Skeletal muscle tissue (tissue), 4 donors: ENCODE data around the gene COL5A1. TPM values are rescaled to one million over a fixed set of nuclear protein-coding genes. Genes with fewer than 3 reads are reported as not detected.

Source experiments
- H3K27ac ChIP-seq: one replicate; pipeline ENCODE4 v1.7.0; 2013; ENCODE audit warnings: mild to moderate bottlenecking, low read depth, low read length, inconsistent platforms
- H3K27me3 ChIP-seq, 3 donors: one replicate each; pipeline ENCODE4 v1.7.0; 2013; ENCODE audit warnings: low read length in 3 of 3; ENCODE audit not compliant: control insufficient read depth in 3 of 3, insufficient read depth in 3 of 3
- H3K36me3 ChIP-seq, 3 donors: one replicate each; pipeline ENCODE4 v1.7.0; 2013; ENCODE audit warnings: low read length in 3 of 3; ENCODE audit not compliant: control insufficient read depth in 3 of 3, insufficient read depth in 3 of 3
- H3K4me1 ChIP-seq, 3 donors: one replicate each; pipeline ENCODE4 v1.7.0; 2013; ENCODE audit warnings: low read length in 3 of 3, mild to moderate bottlenecking in 3 of 3; ENCODE audit not compliant: control insufficient read depth in 3 of 3, insufficient read depth in 3 of 3
- H3K4me3 ChIP-seq, 3 donors: one replicate each; pipeline ENCODE4 v1.7.0; 2013; ENCODE audit warnings: low read length in 3 of 3
- H3K9ac ChIP-seq, 3 donors: one replicate each; pipeline ENCODE4 v1.7.0; 2013; ENCODE audit warnings: low read length in 3 of 3, mild to moderate bottlenecking in 3 of 3, moderate library complexity in 2 of 3, low read depth in 1 of 3
- H3K9me3 ChIP-seq, 3 donors: one replicate each; pipeline ENCODE4 v1.7.0; 2013; ENCODE audit warnings: low read length in 3 of 3; ENCODE audit not compliant: control insufficient read depth in 3 of 3
- total RNA-seq: library from RNA; depleted of rRNA; stranded (reverse); fragments of >200 nt; gene quantifications from one replicate; pipeline ENCODE4 v1.2.3, GENCODE V29; 2014
- donor health status: Osteomylitis.

The COL5A1 gene
- total RNA-seq, 1 donor from 2014 or later = 258 TPM

- H3K27me3 ChIP-seq = peaks cover 0 to 9% (median 0%) of the 10 kb centered on the region in 3 donors
- H3K4me3 ChIP-seq = no peak overlapping the region
- no peak overlapping the region for H3K9ac ChIP-seq
- H3K27ac ChIP-seq = no peak overlapping the region
- H3K36me3 ChIP-seq = no peaks in the 10 kb centered on the region
- H3K4me1 ChIP-seq = no peaks in the 10 kb centered on the region
- H3K9me3 ChIP-seq = peaks cover 0 to 4% (median 0%) of the 10 kb centered on the region in 3 donors
Measured at GRCh38 chr9:134607971-134608370, 33.6 kb upstream of the COL5A1 start.

DNA sequence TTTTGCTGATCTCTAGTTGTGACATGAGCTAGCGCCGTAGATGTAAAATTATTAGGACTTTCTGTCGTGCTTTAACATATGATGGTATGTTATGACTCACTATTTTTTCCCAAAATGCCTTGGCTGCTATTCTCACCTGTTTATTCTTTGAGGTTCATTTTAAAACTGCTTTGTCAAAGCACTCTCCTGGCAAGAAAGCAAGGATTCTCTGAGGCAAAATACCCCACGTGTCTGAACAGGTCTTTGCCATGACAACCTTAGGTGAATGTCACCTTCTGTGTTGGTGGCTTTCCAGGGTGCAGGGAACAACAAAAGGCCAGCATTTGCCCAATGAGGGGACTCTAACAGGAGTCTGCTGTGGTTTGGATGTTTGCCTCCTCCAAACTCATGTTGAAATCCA, 30.6 kb upstream of the COL5A1 start:
- Histone ChIP-seq H3K4me1 (no peaks in the 10 kb centered on the region), H3K36me3 (no peaks in the 10 kb centered on the region), H3K9me3 (peaks cover 0 to 4% (median 0%) of the 10 kb centered on the region in 3 donors), H3K4me3 (no peak overlapping the region), H3K9ac (no peak overlapping the region), H3K27me3 (peaks cover 0 to 3% (median 0%) of the 10 kb centered on the region in 3 donors), H3K27ac (no peak overlapping the region)

GRCh38 chr9:134612309-134612708, 29.3 kb upstream of the COL5A1 start:
- H3K36me3 ChIP-seq = no peaks in the 10 kb centered on the region
- no peak overlapping the region for H3K9ac ChIP-seq
- no peak overlapping the region for H3K4me3 ChIP-seq
- H3K9me3 ChIP-seq = peaks cover 0 to 4% (median 0%) of the 10 kb centered on the region in 3 donors
- peaks cover 0 to 5% (median 0%) of the 10 kb centered on the region in 3 donors for H3K27me3 ChIP-seq
- no peak overlapping the region for H3K27ac ChIP-seq
- no peaks in the 10 kb centered on the region for H3K4me1 ChIP-seq

DNA sequence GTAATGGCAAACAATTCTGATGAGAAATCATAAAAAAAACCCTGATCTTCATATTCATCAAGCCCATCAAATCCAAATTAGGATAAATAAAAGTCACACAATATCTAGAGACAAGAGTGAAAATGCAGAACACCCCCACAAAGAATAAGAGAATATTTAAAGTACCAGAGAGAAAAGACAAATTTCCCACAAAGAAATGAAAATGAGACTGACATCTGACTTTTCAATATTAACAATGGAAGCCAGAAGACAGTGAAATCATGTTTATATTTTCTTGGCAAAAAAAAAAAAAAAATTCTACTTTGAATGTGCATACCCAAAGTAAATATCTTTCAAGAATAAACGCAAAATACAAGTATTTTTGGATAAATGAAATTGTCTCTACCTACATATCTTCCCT, 28.9 kb upstream of the COL5A1 start:
- Histone ChIP-seq H3K4me1 (no peaks in the 10 kb centered on the region), H3K4me3 (no peak overlapping the region), H3K27ac (no peak overlapping the region), H3K9me3 (peaks cover 0 to 4% (median 0%) of the 10 kb centered on the region in 3 donors), H3K9ac (no peak overlapping the region), H3K27me3 (peaks cover 0 to 7% (median 4%) of the 10 kb centered on the region in 3 donors), H3K36me3 (no peaks in the 10 kb centered on the region)

- Histone ChIP-seq H3K36me3 (no peaks in the 10 kb centered on the region), H3K27me3 (peaks cover 4 to 19% (median 15%) of the 10 kb centered on the region in 3 donors), H3K4me1 (peaks cover 0 to 6% (median 4%) of the 10 kb centered on the region in 3 donors), H3K4me3 (no peak overlapping the region), H3K9me3 (peaks cover 0 to 4% (median 0%) of the 10 kb centered on the region in 3 donors), H3K27ac (no peak overlapping the region), H3K9ac (no peak overlapping the region)
Measured at GRCh38 chr9:134614256-134614655, 27.3 kb upstream of the COL5A1 start.

DNA sequence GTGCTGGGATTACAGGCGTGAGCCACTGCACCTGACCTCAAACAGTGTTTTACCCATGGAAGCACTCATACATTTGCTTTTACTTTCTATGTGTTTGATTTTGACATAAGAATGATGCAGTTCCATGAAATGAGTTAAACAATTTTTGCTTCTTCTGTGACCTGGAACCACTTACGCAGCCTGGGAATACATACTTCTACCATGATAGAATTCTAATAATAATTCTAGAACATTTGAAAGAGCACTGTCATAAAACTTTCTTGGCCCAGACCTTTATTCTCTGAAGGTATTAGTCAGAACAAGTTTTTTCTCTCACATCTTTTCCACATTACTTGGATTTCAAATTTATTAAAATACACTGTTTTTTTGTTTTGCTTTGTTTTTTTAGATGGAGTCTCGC, 25.3 kb upstream of the COL5A1 start:
- Histone ChIP-seq H3K27ac (no peak overlapping the region), H3K4me1 (peaks cover 0 to 6% (median 4%) of the 10 kb centered on the region in 3 donors), H3K9ac (no peak overlapping the region), H3K4me3 (no peak overlapping the region), H3K9me3 (peaks cover 0 to 4% (median 0%) of the 10 kb centered on the region in 3 donors), H3K27me3 (peaks cover 7 to 37% (median 27%) of the 10 kb centered on the region in 3 donors), H3K36me3 (no peaks in the 10 kb centered on the region)

GRCh38 chr9:134617246-134617645, 24.4 kb upstream of the COL5A1 start:
- peaks cover 0 to 6% (median 4%) of the 10 kb centered on the region in 3 donors for H3K4me1 ChIP-seq
- no peaks in the 10 kb centered on the region for H3K36me3 ChIP-seq
- peaks cover 0 to 4% (median 0%) of the 10 kb centered on the region in 3 donors for H3K9me3 ChIP-seq
- H3K27me3 ChIP-seq = peaks cover 11 to 43% (median 36%) of the 10 kb centered on the region in 3 donors
- no peak overlapping the region for H3K4me3 ChIP-seq
- H3K27ac ChIP-seq = no peak overlapping the region
- no peak overlapping the region for H3K9ac ChIP-seq

DNA sequence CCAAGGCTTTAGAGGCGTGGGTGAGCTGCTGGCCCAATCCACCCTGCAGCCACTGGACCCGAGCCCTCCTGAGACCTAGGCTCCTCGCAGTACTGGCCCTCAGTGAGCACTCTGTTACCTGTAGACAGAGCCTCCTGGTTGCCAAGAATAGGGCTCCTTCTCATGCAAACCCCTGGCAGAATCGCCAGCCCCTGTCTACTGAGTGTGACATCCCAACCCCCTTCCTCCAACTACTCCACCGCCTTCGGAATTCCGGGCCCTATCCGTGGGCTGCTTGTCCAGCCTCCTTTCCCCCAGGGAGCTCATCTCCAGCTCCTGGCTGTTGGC, 23.8 kb upstream of the COL5A1 start:
- Histone ChIP-seq H3K9me3 (no peaks in the 10 kb centered on the region), H3K27ac (no peak overlapping the region), H3K27me3 (peaks cover 11 to 44% (median 38%) of the 10 kb centered on the region in 3 donors), H3K4me3 (no peak overlapping the region), H3K36me3 (no peaks in the 10 kb centered on the region), H3K9ac (no peak overlapping the region), H3K4me1 (peaks cover 0 to 6% (median 4%) of the 10 kb centered on the region in 3 donors)

DNA sequence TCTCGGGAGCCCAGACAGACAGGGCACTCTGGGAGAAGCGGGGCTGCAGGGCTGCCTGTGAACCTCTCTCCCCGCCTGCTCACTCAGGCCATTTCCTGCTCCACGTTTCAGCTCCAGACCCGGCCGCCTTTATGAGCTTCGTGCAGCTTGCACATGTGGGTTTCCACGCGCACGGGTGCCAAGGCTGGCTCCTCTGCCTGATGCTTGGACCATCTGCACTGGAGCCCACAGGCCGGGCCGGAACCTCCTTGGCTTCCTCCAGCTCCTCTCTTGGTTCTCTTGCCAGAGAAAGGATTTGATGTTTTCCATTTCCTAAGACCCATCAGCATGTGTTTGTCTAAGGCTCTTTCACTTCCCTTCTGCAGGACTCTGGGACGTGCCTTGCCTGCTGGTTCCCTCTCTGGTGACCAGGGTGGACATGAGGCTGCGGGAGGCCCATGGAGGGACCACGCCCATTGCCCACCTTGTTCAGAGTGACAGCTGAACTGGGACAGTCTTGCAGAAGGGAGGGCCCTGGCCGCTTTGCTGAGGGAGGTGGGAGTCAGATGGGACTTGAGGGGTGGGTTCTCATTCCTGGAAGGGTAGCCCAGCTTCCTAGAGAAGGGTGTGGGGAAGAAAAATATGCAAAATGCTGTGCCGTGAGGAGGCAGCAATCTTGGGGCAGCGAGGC, 23.3 kb upstream of the COL5A1 start:
- Histone ChIP-seq H3K36me3 (no peaks in the 10 kb centered on the region), H3K4me1 (peaks cover 0 to 6% (median 4%) of the 10 kb centered on the region in 3 donors), H3K4me3 (no peak overlapping the region), H3K27ac (no peak overlapping the region), H3K27me3 (peaks cover 16 to 46% (median 42%) of the 10 kb centered on the region in 3 donors), H3K9ac (no peak overlapping the region), H3K9me3 (no peaks in the 10 kb centered on the region)

- Histone ChIP-seq H3K9ac (no peak overlapping the region), H3K27ac (no peak overlapping the region), H3K9me3 (no peaks in the 10 kb centered on the region), H3K4me3 (no peak overlapping the region), H3K36me3 (no peaks in the 10 kb centered on the region), H3K27me3 (peaks cover 18 to 47% (median 46%) of the 10 kb centered on the region in 3 donors), H3K4me1 (peaks cover 0 to 6% (median 4%) of the 10 kb centered on the region in 3 donors)
Measured at GRCh38 chr9:134618833-134619447, 22.7 kb upstream of the COL5A1 start.
